Fibroblast of skin of right quadriceps (primary cell): ENCODE data around the gene PUSL1.

Experiments
- DNase-seq: peaks from one replicate; pipeline ENCODE4 v3.0.0-alpha.2; 2013

Gene PUSL1

GRCh38 chr1:1307923-1308755 lies at the start of gene PUSL1, which contains the start of gene ACAP3:
PUSL1 (plus strand) TSS chr1:1308597; CDS start chr1:1308644, 47 bp downstream.
ACAP3 (minus strand) TSS chr1:1307930; CDS start chr1:1307815, 115 bp downstream.
- DNase-seq = peak; percentile 94

GRCh38 chr1:1259119-1259488 lies 49.3 kb upstream of the PUSL1 start:
- no peak for DNase-seq

- DNase-seq = no peak
Measured at GRCh38 chr1:1259540-1259939, 48.9 kb upstream of the PUSL1 start.

- no peak for DNase-seq
Measured at GRCh38 chr1:1259951-1260600, 48.3 kb upstream of the PUSL1 start.

GRCh38 chr1:1260843-1261560 lies 47.4 kb upstream of the PUSL1 start:
- DNase-seq = no peak

- no peak for DNase-seq
Measured at GRCh38 chr1:1262071-1262470, 46.3 kb upstream of the PUSL1 start.

GRCh38 chr1:1262758-1263157 lies 45.6 kb upstream of the PUSL1 start:
- DNase-seq = no peak

GRCh38 chr1:1264026-1264425 lies 44.4 kb upstream of the PUSL1 start:
- DNase-seq = no peak

- DNase-seq = peak; percentile 99
Measured at GRCh38 chr1:1264868-1265272, 43.5 kb upstream of the PUSL1 start.

- DNase-seq = no peak
Measured at GRCh38 chr1:1267488-1268283, 40.7 kb upstream of the PUSL1 start.

GRCh38 chr1:1268284-1268682 lies 40.1 kb upstream of the PUSL1 start:
- DNase-seq = no peak

GRCh38 chr1:1270813-1271212 lies 37.6 kb upstream of the PUSL1 start:
- no peak for DNase-seq

- no peak for DNase-seq
Measured at GRCh38 chr1:1272341-1273208, 35.8 kb upstream of the PUSL1 start.

GRCh38 chr1:1273209-1273511 lies 35.2 kb upstream of the PUSL1 start:
- DNase-seq = no peak

GRCh38 chr1:1273512-1274298 lies 34.7 kb upstream of the PUSL1 start, which contains the start of gene UBE2J2:
UBE2J2 (minus strand) TSS chr1:1273854; CDS start chr1:1267992, 5,862 bp downstream.
- DNase-seq = peak; percentile 90

GRCh38 chr1:1274299-1274930 lies 34.0 kb upstream of the PUSL1 start:
- no peak for DNase-seq

GRCh38 chr1:1274931-1275431 lies 33.4 kb upstream of the PUSL1 start:
- no peak for DNase-seq

- no peak for DNase-seq
Measured at GRCh38 chr1:1275836-1276235, 32.6 kb upstream of the PUSL1 start.

- DNase-seq = no peak
Measured at GRCh38 chr1:1278620-1279019, 29.8 kb upstream of the PUSL1 start.

- DNase-seq = no peak
Measured at GRCh38 chr1:1279028-1279427, 29.4 kb upstream of the PUSL1 start.
